K562 (cell line): ENCODE data around the gene CALML6. TPM values are rescaled to one million over a fixed set of nuclear protein-coding genes. Genes with fewer than 3 reads are reported as not detected.

Experiments
- ATAC-seq: fragments of 200-7000 bp; cut with Tn5 transposase; 3 replicates; pipeline ENCODE4 v1.9.1; 2020; ENCODE audit warnings: moderate library complexity
- BruUV-seq: library from RNA; stranded (reverse); fragments of 400-500 nt; replicated peaks from 2 replicates; lab custom pipeline; 2021; lab: Mats Ljungman, UMichigan
- CTCF ChIA-PET: fragments of 300-600 bp; formaldehyde crosslinking; extraction: SDS; loops from one replicate; lab custom pipeline; 2021; ENCODE audit warnings: low intra/inter-chr PET ratio; lab: Yijun Ruan, JAX
- POLR2A ChIA-PET: fragments of 300-600, 350-650 bp; sonication (Branson Sonifier 250); formaldehyde crosslinking; extraction: SDS; loops from one replicate; lab custom pipeline; 2021; ENCODE audit warnings: antibody characterized with exemption, inconsistent platforms; lab: Yijun Ruan, JAX
- DNase-seq, 4 experiments: peaks; one replicate each; pipeline versions ENCODE4 v3.0.0 to v3.0.0-alpha.2; 2011 to 2018; ENCODE audit warnings: low spot score in 3 of 4, mixed read lengths in 3 of 4; ENCODE audit errors: extremely low read depth in 1 of 4
- FAIRE-seq: peaks from 2 replicates; lab custom pipeline; 2011; peaks lifted over from hg19 to GRCh38; lab: Jason Lieb, UNC
- H2AFZ ChIP-seq: 2 replicates; pipeline ENCODE4 v1.6.0; 2011; ENCODE audit warnings: low read depth, low read length, control low read depth, inconsistent platforms
- H3K27ac ChIP-seq: fragments of 200-600 bp; 3 replicates; pipeline ENCODE4 v1.8.0; 2011; ENCODE audit warnings: low read depth, mild to moderate bottlenecking, control low read depth, inconsistent platforms, low read length, moderate library complexity, mixed read lengths; ENCODE audit errors: extremely low read depth
- H3K27me3 ChIP-seq, 2 experiments: fragments of 300-600 bp in 1 of 2; 2 replicates in 1 of 2; 3 replicates in 1 of 2; pipeline versions ENCODE4 v1.6.0 to v1.8.0; 2011; ENCODE audit warnings: inconsistent platforms in 2 of 2, low read length in 2 of 2, mild to moderate bottlenecking in 1 of 2, mixed read lengths in 1 of 2, moderate library complexity in 1 of 2; ENCODE audit not compliant: control insufficient read depth in 2 of 2, insufficient read depth in 2 of 2
- H3K36me3 ChIP-seq: fragments of 300-600 bp; 3 replicates; pipeline ENCODE4 v1.8.0; 2011; ENCODE audit warnings: mild to moderate bottlenecking, low read length, inconsistent platforms; ENCODE audit not compliant: control insufficient read depth, insufficient read depth
- H3K4me1 ChIP-seq, 2 experiments: fragments of 200-600 bp in 1 of 2; replicated peaks in 1 of 2; 2 replicates in 1 of 2; 3 replicates in 1 of 2; pipeline versions ENCODE4 v1.5.1 to v1.8.0; 2011; ENCODE audit warnings: inconsistent platforms in 2 of 2, low read length in 2 of 2, mild to moderate bottlenecking in 1 of 2, mixed read lengths in 1 of 2, moderate library complexity in 1 of 2; ENCODE audit not compliant: control insufficient read depth in 2 of 2, insufficient read depth in 2 of 2
- H3K4me2 ChIP-seq: 2 replicates; pipeline ENCODE4 v1.6.1; 2011; ENCODE audit warnings: low read length, control low read depth, inconsistent platforms, mixed read lengths; ENCODE audit not compliant: insufficient read depth
- H3K4me3 ChIP-seq: fragments of 200-600 bp; sonication (generic), shearing (Covaris generic); 2 replicates; pipeline ENCODE4 v1.5.1; 2016; ENCODE audit warnings: control low read depth, inconsistent platforms
- H3K79me2 ChIP-seq: fragments of 200-600 bp; 3 replicates; pipeline ENCODE4 v1.8.0; 2011; ENCODE audit warnings: low read length, inconsistent platforms; ENCODE audit not compliant: control insufficient read depth, insufficient read depth
- H3K9ac ChIP-seq, 2 experiments: 2 replicates each; pipeline versions ENCODE4 v1.6.0 to v1.6.1; 2011; ENCODE audit warnings: low read depth in 2 of 2, low read length in 2 of 2, control low read depth in 1 of 2, inconsistent platforms in 1 of 2, mild to moderate bottlenecking in 1 of 2, mixed read lengths in 1 of 2; ENCODE audit not compliant: insufficient read depth in 1 of 2
- H3K9me1 ChIP-seq: one replicate; pipeline ENCODE4 v1.6.0; 2011; ENCODE audit warnings: inconsistent platforms, mild to moderate bottlenecking, low read length, moderate library complexity; ENCODE audit not compliant: control insufficient read depth, insufficient read depth
- H3K9me3 ChIP-seq: replicated peaks from 2 replicates; pipeline ENCODE4 v1.5.1; 2011; ENCODE audit warnings: low read depth, low read length, inconsistent platforms; ENCODE audit not compliant: control insufficient read depth, insufficient read depth
- H4K20me1 ChIP-seq: replicated peaks from 2 replicates; pipeline ENCODE4 v1.6.1; 2011; ENCODE audit warnings: low read length, inconsistent platforms, mixed read lengths; ENCODE audit not compliant: control insufficient read depth, insufficient read depth
- BHLHE40 ChIP-seq: IDR thresholded peaks from 2 replicates; pipeline ENCODE4 v1.6.1; 2011; ENCODE audit warnings: low read length, improper control_type of control experiment
- CBFB ChIP-seq: sonication (generic); formaldehyde crosslinking; IDR thresholded peaks from 2 replicates; pipeline ENCODE4 v1.4.0; 2020; ENCODE audit warnings: mild to moderate bottlenecking, missing genetic modification reagents
- CEBPB ChIP-seq: fragments of 450-650 bp; IDR thresholded peaks from 2 replicates; pipeline ENCODE4 v1.6.1; 2016; ENCODE audit warnings: missing genetic modification characterization, missing compliant biosample characterization
- E2F3 ChIP-seq: fragments of 250-450 bp; sonication (Bioruptor Pico); IDR thresholded peaks from 2 replicates; pipeline ENCODE4 v1.4.0; 2020; ENCODE audit warnings: mild to moderate bottlenecking
- ELF4 ChIP-seq: fragments of 450-650 bp; formaldehyde crosslinking; IDR thresholded peaks from 2 replicates; pipeline ENCODE4 v1.4.0; 2022; ENCODE audit warnings: missing genetic modification characterization
- EP400 ChIP-seq: fragments of 450-650 bp; IDR thresholded peaks from 2 replicates; pipeline ENCODE4 v1.6.1; 2017; ENCODE audit warnings: antibody characterized with exemption, mild to moderate bottlenecking, moderate library complexity
- GABPB1 ChIP-seq: sonication (generic); formaldehyde crosslinking; IDR thresholded peaks from 2 replicates; pipeline ENCODE4 v1.8.0; 2022; ENCODE audit warnings: mild to moderate bottlenecking, missing genetic modification reagents
- PTBP1 ChIP-seq: fragments of 200-400 bp; formaldehyde crosslinking; IDR thresholded peaks from 2 replicates; pipeline ENCODE4 v1.6.1; 2017; ENCODE audit warnings: low read depth, low read length
- RAD51 ChIP-seq: fragments of 450-650 bp; IDR thresholded peaks from 2 replicates; pipeline ENCODE4 v1.7.1; 2016; ENCODE audit warnings: low read depth, mild to moderate bottlenecking, borderline replicate concordance
- TAF15 ChIP-seq: fragments of 200-400 bp; formaldehyde crosslinking; IDR thresholded peaks from 2 replicates; pipeline ENCODE4 v1.6.1; 2017; ENCODE audit warnings: mild to moderate bottlenecking, low read depth, low read length, moderate library complexity
- ZFPM2 ChIP-seq: fragments of 250-450 bp; sonication (Bioruptor Pico); IDR thresholded peaks from 2 replicates; pipeline ENCODE4 v1.5.1; 2022; ENCODE audit warnings: mild to moderate bottlenecking
- ZNF263 ChIP-seq: sonication (generic); formaldehyde crosslinking; IDR thresholded peaks from 2 replicates; pipeline ENCODE4 v1.8.0; 2022; ENCODE audit warnings: mild to moderate bottlenecking, missing genetic modification reagents, borderline replicate concordance
- ZNF436 ChIP-seq: fragments of 250-450, 450-650 bp; sonication (Bioruptor Pico); formaldehyde crosslinking; IDR thresholded peaks from 2 replicates; pipeline ENCODE4 v1.7.0; 2020; ENCODE audit warnings: mild to moderate bottlenecking
- ZNF589 ChIP-seq: fragments of 200-800 bp; sonication (Bioruptor generic); IDR thresholded peaks from 2 replicates; pipeline ENCODE4 v1.6.1; 2016; ENCODE audit warnings: low read depth, missing genetic modification characterization, missing compliant biosample characterization
- WGBS: fragments of 100-300 bp; shearing (Covaris generic); methylation state at CpG from one replicate; pipeline ENCODE4 v1.1.6; 2016; ENCODE audit warnings: low coverage, mixed read lengths; ENCODE audit not compliant: insufficient coverage; ENCODE audit errors: missing lambda C conversion rate; 5-methylcytosine and 5-hydroxymethylcytosine counted together
- in situ Hi-C: fragments of 300-500 bp; cut with MboI; formaldehyde crosslinking; loops from 4 replicates; pipeline ENCODE4 v1.15.0; 2018; ENCODE audit warnings: inconsistent platforms, mixed read lengths
- intact Hi-C: fragments of 100-400 bp; cut with micrococcal nuclease; formaldehyde crosslinking; loops from 2 replicates; pipeline ENCODE4 v1.14.2; 2022
- polyA plus RNA-seq, 8 experiments: library from polyadenylated mRNA; depleted of rRNA in 4 of 8; stranded (reverse) in 5 of 8; unstranded in 3 of 8; fragments of >200 nt; fragmentation: Nextera tagmentation in 2 of 8; fragmentation: Illumina TruSeq in 1 of 8; extraction: Ambion mirVana in 2 of 8; extraction: Trizol in 1 of 8; gene quantifications; 2 replicates each; pipeline versions ENCODE4 v1.2.1 to v1.2.3, GENCODE V29; 2011 to 2014; ENCODE audit warnings: inconsistent platforms in 1 of 8, missing spikeins in 1 of 8
- total RNA-seq, 7 experiments: library from RNA; depleted of rRNA in 6 of 7; stranded (reverse); fragments of >200 nt in 6 of 7; fragmentation: Illumina TruSeq in 2 of 7; extraction: Trizol in 2 of 7; gene quantifications; 2 replicates each; pipeline versions ENCODE4 v1.2.1 to v1.2.3, GENCODE V29; 2011 to 2021; ENCODE audit warnings: low replicate concordance in 1 of 7
- TF ChIP-seq, protein P1 (sequence below): sonication (generic); formaldehyde crosslinking; IDR thresholded peaks from 2 replicates; pipeline ENCODE4 v1.9.0; 2022; ENCODE audit warnings: mild to moderate bottlenecking, missing genetic modification reagents
- TF ChIP-seq, protein P2 (sequence below): fragments of 450-650 bp; formaldehyde crosslinking; IDR thresholded peaks from 2 replicates; pipeline ENCODE4 v1.4.0; 2020; ENCODE audit warnings: mild to moderate bottlenecking, mixed read lengths
- TF ChIP-seq, protein P3 (sequence below): fragments of 200-800 bp; sonication (Bioruptor generic); IDR thresholded peaks from 2 replicates; pipeline ENCODE4 v1.6.1; 2017; ENCODE audit warnings: missing genetic modification characterization, missing compliant biosample characterization
- TF ChIP-seq, protein P4 (sequence below): sonication (generic); formaldehyde crosslinking; IDR thresholded peaks from 2 replicates; pipeline ENCODE4 v1.9.0; 2022; ENCODE audit warnings: mild to moderate bottlenecking, missing genetic modification reagents

CALML6 gene
- total and polyA plus RNA-seq, 9 of the 15 experiments (the other 6 are each of a cell fraction or from before 2014, with no cell fraction given) = 0.14 TPM; not detected in 8

DNA sequence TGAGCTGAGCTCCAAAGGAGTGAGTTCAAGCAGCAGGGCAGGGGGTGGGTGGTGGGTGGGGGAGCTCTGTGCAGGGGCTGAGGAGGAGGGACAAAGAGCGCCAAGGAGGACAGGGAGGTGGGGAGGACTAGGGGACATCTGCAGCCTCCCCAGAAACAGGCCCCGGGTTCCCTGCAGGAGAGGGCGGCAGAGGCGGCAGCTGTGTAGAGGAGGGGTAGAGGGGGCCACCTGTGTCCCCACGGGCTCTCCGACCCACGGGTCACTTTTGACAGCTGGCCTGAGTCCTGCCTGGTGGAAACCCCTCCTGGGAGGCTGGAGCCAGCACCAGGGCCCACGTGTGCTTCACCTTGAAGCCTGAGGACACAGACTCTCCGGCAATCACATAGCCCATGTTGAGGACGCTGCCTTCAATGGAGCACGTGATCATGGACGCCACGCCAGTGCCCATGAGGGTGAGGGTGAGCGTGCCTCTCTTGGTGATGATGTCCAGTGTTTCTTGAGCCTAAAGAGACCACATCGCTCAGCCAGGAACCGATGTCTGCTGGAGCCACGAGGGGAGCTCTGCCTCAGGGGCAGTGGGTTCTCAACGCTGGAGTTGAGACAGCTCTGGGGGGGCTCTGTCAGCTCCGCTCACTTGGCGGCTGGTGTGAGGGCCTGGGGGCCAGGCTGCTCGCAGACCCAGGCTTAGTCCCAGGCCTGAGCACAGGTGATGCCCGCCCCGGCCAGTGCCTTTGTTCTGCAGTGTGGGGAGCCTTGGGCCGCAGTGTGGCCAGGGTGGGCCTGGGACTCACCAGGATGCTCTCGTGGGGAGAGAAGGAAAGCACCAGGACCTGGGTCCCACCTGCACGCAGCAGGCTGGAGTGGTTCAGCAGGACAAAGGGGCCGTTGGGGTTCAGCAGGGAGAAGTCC is 10.6 kb downstream of the CALML6 start:
- H3K9me3 ChIP-seq = no peaks in the 10 kb centered on the region
- H3K36me3 ChIP-seq = no peaks in the 10 kb centered on the region
- H3K9me1 ChIP-seq = no peaks in the 10 kb centered on the region
- no peaks in the 10 kb centered on the region for H3K79me2 ChIP-seq
- H4K20me1 ChIP-seq = peaks cover 8% of the 10 kb centered on the region
- H3K27ac ChIP-seq = no peak overlapping the region
- DNase-seq = no peak
- BruUV-seq = no TSS peak
- no peak overlapping the region for H3K4me3 ChIP-seq
- FAIRE-seq = no peak
- in situ Hi-C loops (no loop called here), intact Hi-C loops (no loop called here)
- CTCF ChIA-PET = no interaction called here
- H3K4me2 ChIP-seq = no peak overlapping the region
- H3K9ac ChIP-seq = peak overlapping the region in 1 of 2 experiments; percentile 61; a peak in 2 of 4 replicates
- H3K27me3 ChIP-seq = peaks cover 23 to 69% of the 10 kb centered on the region in 2 experiments; a peak in 3 of 5 replicates
- WGBS = 3% methylated on average over 23 of the region's 27 CpGs
- no peak; the same call in 2 of the 3 replicates for ATAC-seq
- POLR2A ChIA-PET = interaction anchor here (0.9 kb wide), 1 partner anchor 119 kb away, joined by 3 read pairs; no protein-coding TSS in a partner anchor
- H3K4me1 ChIP-seq = peaks cover 0 to 84% of the 10 kb centered on the region in 2 experiments; a peak in 2 of 5 replicates
- H2AFZ ChIP-seq = no peak overlapping the region
- TF ChIP-seq ZFPM2 (CRISPR knock-in tag) (no peak), ZNF589 (CRISPR knock-in tag) (no peak), TAF15 (no peak), GABPB1 (CRISPR knock-in tag) (no peak), CBFB (CRISPR knock-in tag) (0 out of 2 replicates have a peak, but pooled peaks have one; percentile 41), RAD51 (peak; percentile 59), CEBPB (tag) (no peak), ZNF263 (CRISPR knock-in tag) (peak; percentile 63), E2F3 (CRISPR knock-in tag) (no peak), ELF4 (CRISPR knock-in tag) (no peak), BHLHE40 (0 out of 2 replicates have a peak, but pooled peaks have one; percentile 37), ZNF436 (CRISPR knock-in tag) (no peak), EP400 (no peak), PTBP1 (no peak)
- TF ChIP-seq, protein P1, sequence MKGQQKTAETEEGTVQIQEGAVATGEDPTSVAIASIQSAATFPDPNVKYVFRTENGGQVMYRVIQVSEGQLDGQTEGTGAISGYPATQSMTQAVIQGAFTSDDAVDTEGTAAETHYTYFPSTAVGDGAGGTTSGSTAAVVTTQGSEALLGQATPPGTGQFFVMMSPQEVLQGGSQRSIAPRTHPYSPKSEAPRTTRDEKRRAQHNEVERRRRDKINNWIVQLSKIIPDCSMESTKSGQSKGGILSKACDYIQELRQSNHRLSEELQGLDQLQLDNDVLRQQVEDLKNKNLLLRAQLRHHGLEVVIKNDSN (CRISPR knock-in tag) = peak; percentile 80
- TF ChIP-seq, protein P2, sequence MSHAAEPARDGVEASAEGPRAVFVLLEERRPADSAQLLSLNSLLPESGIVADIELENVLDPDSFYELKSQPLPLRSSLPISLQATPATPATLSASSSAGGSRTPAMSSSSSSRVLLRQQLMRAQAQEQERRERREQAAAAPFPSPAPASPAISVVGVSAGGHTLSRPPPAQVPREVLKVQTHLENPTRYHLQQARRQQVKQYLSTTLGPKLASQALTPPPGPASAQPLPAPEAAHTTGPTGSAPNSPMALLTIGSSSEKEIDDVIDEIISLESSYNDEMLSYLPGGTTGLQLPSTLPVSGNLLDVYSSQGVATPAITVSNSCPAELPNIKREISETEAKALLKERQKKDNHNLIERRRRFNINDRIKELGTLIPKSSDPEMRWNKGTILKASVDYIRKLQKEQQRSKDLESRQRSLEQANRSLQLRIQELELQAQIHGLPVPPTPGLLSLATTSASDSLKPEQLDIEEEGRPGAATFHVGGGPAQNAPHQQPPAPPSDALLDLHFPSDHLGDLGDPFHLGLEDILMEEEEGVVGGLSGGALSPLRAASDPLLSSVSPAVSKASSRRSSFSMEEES (CRISPR knock-in tag) = peak; percentile 59
- TF ChIP-seq, protein P3, sequence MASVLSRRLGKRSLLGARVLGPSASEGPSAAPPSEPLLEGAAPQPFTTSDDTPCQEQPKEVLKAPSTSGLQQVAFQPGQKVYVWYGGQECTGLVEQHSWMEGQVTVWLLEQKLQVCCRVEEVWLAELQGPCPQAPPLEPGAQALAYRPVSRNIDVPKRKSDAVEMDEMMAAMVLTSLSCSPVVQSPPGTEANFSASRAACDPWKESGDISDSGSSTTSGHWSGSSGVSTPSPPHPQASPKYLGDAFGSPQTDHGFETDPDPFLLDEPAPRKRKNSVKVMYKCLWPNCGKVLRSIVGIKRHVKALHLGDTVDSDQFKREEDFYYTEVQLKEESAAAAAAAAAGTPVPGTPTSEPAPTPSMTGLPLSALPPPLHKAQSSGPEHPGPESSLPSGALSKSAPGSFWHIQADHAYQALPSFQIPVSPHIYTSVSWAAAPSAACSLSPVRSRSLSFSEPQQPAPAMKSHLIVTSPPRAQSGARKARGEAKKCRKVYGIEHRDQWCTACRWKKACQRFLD (CRISPR knock-in tag) = no peak
- TF ChIP-seq, protein P4, sequence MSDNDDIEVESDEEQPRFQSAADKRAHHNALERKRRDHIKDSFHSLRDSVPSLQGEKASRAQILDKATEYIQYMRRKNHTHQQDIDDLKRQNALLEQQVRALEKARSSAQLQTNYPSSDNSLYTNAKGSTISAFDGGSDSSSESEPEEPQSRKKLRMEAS (CRISPR knock-in tag) = peak; percentile 20; the same call in 1 of the 2 replicates
